ENCODE measurements around the gene SEC31A.

SEC31A gene

GRCh38 chr4:82814034-82814433, 76.9 kb downstream of the SEC31A start:
- Histone ChIP-seq H3K27me3 (ENCODE audit: insufficient read depth, insufficient read length) (no peaks in the 10 kb centered on the region), H3K4me1 (ENCODE audit: insufficient read depth, insufficient read length) (no peaks in the 10 kb centered on the region), H3K36me3 (ENCODE audit: insufficient read depth, insufficient read length, low read length) (peaks cover 10% of the 10 kb centered on the region), H3K9ac (ENCODE audit: insufficient read length, low read depth) (no peak overlapping the region), H3K9me3 (ENCODE audit: insufficient read depth, low read length) (no peaks in the 10 kb centered on the region), H3K4me3 (ENCODE audit: insufficient read length, low read depth) (no peak overlapping the region)
- DNase-seq (ENCODE audit: low read depth, low spot score): no peak
- no peak for TF ChIP-seq ZNF274 (IDR thresholded peaks at IDR 0.05; ENCODE audit: low read depth, low read length)

DNA sequence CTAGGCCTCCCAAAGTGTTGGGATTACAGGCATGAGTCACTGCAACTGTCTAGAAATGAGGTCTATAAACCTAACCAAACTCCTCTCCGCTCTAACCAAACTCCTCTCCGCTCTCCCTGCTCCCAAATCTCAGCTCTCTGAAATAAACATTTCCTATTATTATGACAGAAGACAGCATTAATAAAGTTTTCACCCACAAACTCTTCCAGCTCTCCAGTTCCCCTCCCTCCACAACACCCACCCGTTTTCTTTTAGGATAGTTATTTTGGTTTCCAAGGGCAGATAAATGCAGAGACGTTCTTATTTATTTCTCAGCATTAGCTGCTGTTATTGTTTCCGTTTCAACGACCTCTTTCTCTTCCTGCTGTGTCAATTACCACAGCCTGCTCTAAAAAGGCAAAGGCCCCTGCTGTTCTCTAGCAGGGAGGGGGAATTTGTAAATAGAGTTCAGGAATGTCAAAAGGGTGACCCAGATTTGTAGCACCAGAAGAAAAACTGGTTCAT, 79.1 kb downstream of the SEC31A start:
- Histone ChIP-seq H3K4me3 (ENCODE audit: insufficient read length, low read depth) (no peak overlapping the region), H3K4me1 (ENCODE audit: insufficient read depth, insufficient read length) (no peaks in the 10 kb centered on the region), H3K27me3 (ENCODE audit: insufficient read depth, insufficient read length) (no peaks in the 10 kb centered on the region), H3K9ac (ENCODE audit: insufficient read length, low read depth) (no peak overlapping the region), H3K9me3 (ENCODE audit: insufficient read depth, low read length) (no peaks in the 10 kb centered on the region), H3K36me3 (ENCODE audit: insufficient read depth, insufficient read length, low read length) (no peaks in the 10 kb centered on the region)
- no peak for DNase-seq (ENCODE audit: low read depth, low spot score)
- TF ChIP-seq ZNF274 (IDR thresholded peaks at IDR 0.05; ENCODE audit: low read depth, low read length): no peak
- TF ChIP-seq YY1 (IDR thresholded peaks at IDR 0.05; ENCODE audit: insufficient read depth, insufficient read length): no peak
- no peak for TF ChIP-seq SUZ12 (IDR thresholded peaks at IDR 0.05; ENCODE audit: extremely low read depth, insufficient read depth, insufficient read length)

GRCh38 chr4:82811392-82811791, 79.6 kb downstream of the SEC31A start:
- Histone ChIP-seq H3K9me3 (ENCODE audit: insufficient read depth, low read length) (no peaks in the 10 kb centered on the region), H3K4me3 (ENCODE audit: insufficient read length, low read depth) (no peak overlapping the region), H3K4me1 (ENCODE audit: insufficient read depth, insufficient read length) (no peaks in the 10 kb centered on the region), H3K27me3 (ENCODE audit: insufficient read depth, insufficient read length) (no peaks in the 10 kb centered on the region), H3K36me3 (ENCODE audit: insufficient read depth, insufficient read length, low read length) (no peaks in the 10 kb centered on the region), H3K9ac (ENCODE audit: insufficient read length, low read depth) (no peak overlapping the region)
- DNase-seq (ENCODE audit: low read depth, low spot score): no peak
- TF ChIP-seq ZNF274 (IDR thresholded peaks at IDR 0.05; ENCODE audit: low read depth, low read length) (no peak), YY1 (IDR thresholded peaks at IDR 0.05; ENCODE audit: insufficient read depth, insufficient read length) (no peak), SUZ12 (IDR thresholded peaks at IDR 0.05; ENCODE audit: extremely low read depth, insufficient read depth, insufficient read length) (no peak)

- no peak for DNase-seq (ENCODE audit: low read depth, low spot score)
- TF ChIP-seq SUZ12 (IDR thresholded peaks at IDR 0.05; ENCODE audit: extremely low read depth, insufficient read depth, insufficient read length): no peak
- no peak for TF ChIP-seq YY1 (IDR thresholded peaks at IDR 0.05; ENCODE audit: insufficient read depth, insufficient read length)
- TF ChIP-seq ZNF274 (IDR thresholded peaks at IDR 0.05; ENCODE audit: low read depth, low read length): no peak
- H3K4me1 ChIP-seq (ENCODE audit: insufficient read depth, insufficient read length): no peaks in the 10 kb centered on the region
- peaks cover 5% of the 10 kb centered on the region for H3K27me3 ChIP-seq (ENCODE audit: insufficient read depth, insufficient read length)
- no peak overlapping the region for H3K9ac ChIP-seq (ENCODE audit: insufficient read length, low read depth)
- no peak overlapping the region for H3K4me3 ChIP-seq (ENCODE audit: insufficient read length, low read depth)
- H3K9me3 ChIP-seq (ENCODE audit: insufficient read depth, low read length): no peaks in the 10 kb centered on the region
- no peaks in the 10 kb centered on the region for H3K36me3 ChIP-seq (ENCODE audit: insufficient read depth, insufficient read length, low read length)
Observed at GRCh38 chr4:82810176-82810575, 80.8 kb downstream of the SEC31A start.

- no peaks in the 10 kb centered on the region for H3K9me3 ChIP-seq (ENCODE audit: insufficient read depth, low read length)
- H3K36me3 ChIP-seq (ENCODE audit: insufficient read depth, insufficient read length, low read length): no peaks in the 10 kb centered on the region
- no peaks in the 10 kb centered on the region for H3K4me1 ChIP-seq (ENCODE audit: insufficient read depth, insufficient read length)
- no peak overlapping the region for H3K4me3 ChIP-seq (ENCODE audit: insufficient read length, low read depth)
- H3K27me3 ChIP-seq (ENCODE audit: insufficient read depth, insufficient read length): peaks cover 9% of the 10 kb centered on the region
- TF ChIP-seq ZNF274 (IDR thresholded peaks at IDR 0.05; ENCODE audit: low read depth, low read length) (no peak), YY1 (IDR thresholded peaks at IDR 0.05; ENCODE audit: insufficient read depth, insufficient read length) (no peak), SUZ12 (IDR thresholded peaks at IDR 0.05; ENCODE audit: extremely low read depth, insufficient read depth, insufficient read length) (no peak)
- DNase-seq (ENCODE audit: low read depth, low spot score): no peak
- no peak overlapping the region for H3K9ac ChIP-seq (ENCODE audit: insufficient read length, low read depth)
Observed at GRCh38 chr4:82809619-82810018, 81.3 kb downstream of the SEC31A start.

DNA sequence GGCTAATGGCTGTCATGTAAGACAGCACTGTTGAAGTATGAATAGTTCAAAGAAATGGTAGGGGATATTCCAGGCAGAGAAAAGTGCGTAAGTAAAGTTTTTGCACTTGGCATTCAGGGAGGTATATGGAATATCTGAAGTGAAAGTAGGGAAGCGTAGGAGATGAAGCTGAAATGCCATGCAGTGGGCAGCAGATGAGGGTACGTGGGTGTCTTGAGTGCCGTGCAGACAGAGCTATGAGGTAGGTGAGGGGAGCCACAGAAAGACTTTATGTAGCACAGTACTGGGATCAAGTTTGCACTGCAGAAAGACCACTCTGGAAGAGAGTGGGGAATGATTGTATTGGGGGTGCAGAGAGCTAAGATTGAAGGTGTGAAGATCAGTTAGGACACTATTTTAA, 87.2 kb downstream of the SEC31A start:
- no peak for DNase-seq (ENCODE audit: low read depth, low spot score)
- H3K27me3 ChIP-seq (ENCODE audit: insufficient read depth, insufficient read length): peaks cover 40% of the 10 kb centered on the region
- H3K9me3 ChIP-seq (ENCODE audit: insufficient read depth, low read length): no peaks in the 10 kb centered on the region
- H3K4me1 ChIP-seq (ENCODE audit: insufficient read depth, insufficient read length): no peaks in the 10 kb centered on the region
- no peak for TF ChIP-seq ZNF274 (IDR thresholded peaks at IDR 0.05; ENCODE audit: low read depth, low read length)
- H3K36me3 ChIP-seq (ENCODE audit: insufficient read depth, insufficient read length, low read length): no peaks in the 10 kb centered on the region
- no peak overlapping the region for H3K4me3 ChIP-seq (ENCODE audit: insufficient read length, low read depth)
- H3K9ac ChIP-seq (ENCODE audit: insufficient read length, low read depth): no peak overlapping the region

GRCh38 chr4:82802911-82803310, 88.0 kb downstream of the SEC31A start:
- peaks cover 47% of the 10 kb centered on the region for H3K27me3 ChIP-seq (ENCODE audit: insufficient read depth, insufficient read length)
- no peak overlapping the region for H3K4me3 ChIP-seq (ENCODE audit: insufficient read length, low read depth)
- TF ChIP-seq YY1 (IDR thresholded peaks at IDR 0.05; ENCODE audit: insufficient read depth, insufficient read length): no peak
- no peaks in the 10 kb centered on the region for H3K4me1 ChIP-seq (ENCODE audit: insufficient read depth, insufficient read length)
- H3K36me3 ChIP-seq (ENCODE audit: insufficient read depth, insufficient read length, low read length): no peaks in the 10 kb centered on the region
- no peak overlapping the region for H3K9ac ChIP-seq (ENCODE audit: insufficient read length, low read depth)
- DNase-seq (ENCODE audit: low read depth, low spot score): no peak
- no peaks in the 10 kb centered on the region for H3K9me3 ChIP-seq (ENCODE audit: insufficient read depth, low read length)

DNA sequence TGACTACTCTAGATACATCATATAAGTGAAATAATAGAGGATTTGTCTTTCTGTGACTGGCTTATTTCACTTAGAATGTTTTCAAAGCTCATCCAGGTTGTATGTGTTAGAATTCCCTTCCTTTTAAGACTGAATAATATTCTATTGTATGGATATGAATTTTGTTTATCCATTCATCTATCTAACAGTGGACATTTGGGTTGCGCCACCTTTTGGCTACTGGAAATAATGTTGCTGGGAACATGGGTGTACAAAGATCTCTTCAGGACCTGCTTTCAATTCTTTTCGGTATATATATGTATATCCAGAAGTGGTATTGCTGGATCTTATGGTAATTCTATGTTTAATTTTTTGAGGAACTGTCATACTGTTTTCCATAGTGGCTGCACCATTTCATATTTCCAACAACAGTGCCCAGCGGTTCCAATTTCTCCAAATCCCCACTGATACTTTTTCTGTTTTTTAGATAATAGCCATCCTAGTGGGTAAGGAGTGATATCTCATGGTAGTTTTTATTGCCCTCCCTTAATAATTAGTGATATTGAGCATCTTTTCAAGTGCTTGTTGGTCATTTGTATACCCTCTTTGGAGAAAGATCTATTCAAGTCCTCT, 88.9 kb downstream of the SEC31A start:
- no peak for DNase-seq (ENCODE audit: low read depth, low spot score)
- H3K27me3 ChIP-seq (ENCODE audit: insufficient read depth, insufficient read length): peaks cover 53% of the 10 kb centered on the region
- no peaks in the 10 kb centered on the region for H3K36me3 ChIP-seq (ENCODE audit: insufficient read depth, insufficient read length, low read length)
- no peaks in the 10 kb centered on the region for H3K9me3 ChIP-seq (ENCODE audit: insufficient read depth, low read length)
- TF ChIP-seq YY1 (IDR thresholded peaks at IDR 0.05; ENCODE audit: insufficient read depth, insufficient read length): no peak
- no peak for TF ChIP-seq SUZ12 (IDR thresholded peaks at IDR 0.05; ENCODE audit: extremely low read depth, insufficient read depth, insufficient read length)
- no peak for TF ChIP-seq ZNF274 (IDR thresholded peaks at IDR 0.05; ENCODE audit: low read depth, low read length)
- no peak overlapping the region for H3K9ac ChIP-seq (ENCODE audit: insufficient read length, low read depth)
- H3K4me1 ChIP-seq (ENCODE audit: insufficient read depth, insufficient read length): no peaks in the 10 kb centered on the region
- no peak overlapping the region for H3K4me3 ChIP-seq (ENCODE audit: insufficient read length, low read depth)

Measured in NT2/D1 (cell line).